HG03571 (cell line): Measurements from ENCODE around the gene YY1AP1.
"Not testable (repeated sequence)": the region's sequence is repeated elsewhere in the genome, so short reads cannot be mapped to it uniquely, and the experiment has no call there.

Experiments used
- ATAC-seq: cut with Tn5 transposase; IDR thresholded peaks from one replicate; pipeline ENCODE4 v1.9.1; 2021; ENCODE audit not compliant: unreplicated experiment

YY1AP1 gene

DNA sequence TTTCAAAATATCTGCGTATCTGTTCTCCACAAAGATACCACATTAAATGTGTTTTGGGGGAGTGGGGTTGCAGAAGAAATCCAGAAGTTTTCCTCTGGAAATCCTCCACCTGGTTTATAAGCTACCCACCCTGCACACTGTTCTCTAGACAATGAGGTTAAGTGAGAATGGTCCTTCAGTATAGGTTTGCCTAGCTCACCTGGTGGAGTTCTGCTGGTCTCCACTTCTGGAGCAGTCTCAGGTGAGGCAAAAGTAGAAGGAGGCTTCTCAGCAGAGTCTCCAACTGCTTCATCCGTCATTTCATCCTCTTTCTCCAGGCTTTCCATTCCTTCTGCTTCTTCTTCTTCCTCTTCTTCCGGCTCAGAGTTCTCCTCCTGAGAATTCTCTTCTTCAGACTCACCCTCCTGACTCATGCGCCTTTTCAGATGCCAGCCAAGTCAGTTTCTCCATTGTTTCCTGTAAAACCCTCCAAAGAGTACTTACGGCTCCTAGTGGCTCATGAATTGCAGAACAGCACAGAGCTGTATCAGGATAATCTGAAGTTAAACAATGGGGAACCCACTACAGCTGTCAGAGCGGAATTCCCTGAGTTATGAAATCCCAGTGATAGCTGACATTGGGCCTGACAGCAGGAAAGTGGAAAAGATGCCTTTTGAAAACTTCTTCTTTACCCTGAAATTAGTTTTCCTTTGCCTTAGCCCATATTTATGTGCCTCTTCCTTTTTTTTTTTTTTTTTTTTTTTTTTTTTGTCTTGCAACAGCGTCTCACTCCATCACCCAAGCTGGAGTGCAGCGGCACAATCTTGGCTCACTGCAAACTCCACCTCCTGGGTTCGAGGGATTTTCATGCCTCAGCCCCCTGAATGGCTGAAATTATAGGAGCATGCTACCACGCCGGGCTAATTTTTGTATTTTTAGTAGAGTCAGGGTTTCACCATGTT lies 40.1 kb downstream of the YY1AP1 start:
- ATAC-seq = no peak

DNA sequence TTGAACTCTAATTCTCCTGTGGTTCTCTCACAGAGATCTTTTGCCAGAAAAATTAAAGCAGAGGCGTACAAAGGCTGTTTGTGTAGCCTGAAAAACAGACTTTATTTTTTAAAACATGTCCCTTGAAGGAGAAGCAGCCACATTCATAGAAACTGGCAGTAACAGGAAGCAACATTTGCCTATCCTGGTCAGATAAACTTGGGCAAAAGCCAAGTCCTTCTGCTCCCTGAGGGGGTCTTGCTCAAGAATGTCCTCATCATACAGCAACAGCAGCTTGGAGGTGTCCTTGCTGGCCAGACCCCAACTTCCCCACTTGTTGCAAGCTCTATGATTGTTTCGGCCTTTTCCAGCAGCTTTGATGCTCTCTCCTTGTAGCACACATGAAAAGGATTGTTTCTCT lies 42.3 kb downstream of the YY1AP1 start:
- ATAC-seq = no peak

DNA sequence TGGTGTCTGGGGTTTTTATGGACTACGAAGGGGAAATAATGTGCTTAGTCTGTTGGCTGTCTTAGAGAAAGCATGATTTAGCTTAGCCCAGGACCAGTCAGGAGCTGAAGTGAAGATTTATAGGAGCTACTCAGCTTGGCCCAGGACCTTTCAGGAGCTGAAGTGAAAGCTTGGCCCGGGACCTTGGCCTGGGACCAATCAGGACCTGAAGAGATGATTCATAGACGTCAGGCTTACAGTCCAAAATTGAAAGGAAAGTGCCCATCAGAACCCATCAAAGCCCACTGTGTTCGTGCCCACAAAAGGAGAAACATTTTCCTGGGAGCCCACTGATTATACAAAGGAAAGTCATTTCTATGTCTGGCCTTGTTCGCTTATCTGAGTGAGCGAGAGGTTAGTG lies 42.9 kb downstream of the YY1AP1 start:
- no peak for ATAC-seq

DNA sequence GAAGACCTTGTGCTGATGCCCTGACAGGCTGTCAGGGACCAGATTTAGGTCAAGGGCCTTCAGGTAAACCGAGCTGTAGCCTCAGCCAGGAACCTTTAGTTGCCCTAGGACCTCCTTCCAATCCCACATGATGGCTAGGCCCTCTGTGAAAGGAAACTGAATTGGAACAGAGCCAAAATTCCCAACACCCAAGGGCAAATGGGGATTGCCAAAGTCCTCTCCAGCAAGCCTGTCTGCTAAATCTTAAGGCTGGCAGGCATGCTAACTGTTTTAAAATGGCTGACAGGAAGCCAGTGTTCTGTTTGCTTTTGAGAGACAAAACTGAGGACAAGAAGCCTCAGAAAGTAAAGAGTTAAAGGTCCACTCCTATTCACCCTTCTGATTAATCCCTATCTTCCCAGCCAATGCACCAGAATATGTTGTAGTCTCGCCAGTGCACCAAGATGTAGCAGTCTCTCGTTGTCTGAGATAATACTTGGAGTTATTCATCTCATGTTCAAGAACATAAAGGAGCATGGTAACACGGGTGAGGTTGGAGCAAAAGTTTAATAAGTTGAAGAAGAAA lies 43.5 kb downstream of the YY1AP1 start:
- no peak for ATAC-seq

DNA sequence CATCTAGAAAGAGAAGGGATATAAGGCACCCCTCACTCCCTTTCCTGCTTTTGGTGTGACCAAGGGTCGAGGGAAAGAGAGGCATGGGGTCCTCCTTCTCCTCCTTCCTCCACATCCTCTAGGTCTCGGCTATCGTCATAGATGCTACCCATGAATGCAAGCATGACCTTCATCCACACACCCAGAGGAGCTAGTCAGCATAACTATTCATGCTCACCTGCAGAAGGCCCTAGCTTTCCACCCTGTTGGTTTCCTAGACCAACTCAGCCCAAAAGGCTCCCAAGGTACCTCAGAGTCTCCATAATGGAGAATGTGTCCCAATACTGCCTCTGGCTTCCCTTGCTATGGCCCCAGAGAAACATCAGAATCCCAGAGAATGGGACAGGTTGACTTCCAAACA lies 45.3 kb downstream of the YY1AP1 start:
- no peak for ATAC-seq

DNA sequence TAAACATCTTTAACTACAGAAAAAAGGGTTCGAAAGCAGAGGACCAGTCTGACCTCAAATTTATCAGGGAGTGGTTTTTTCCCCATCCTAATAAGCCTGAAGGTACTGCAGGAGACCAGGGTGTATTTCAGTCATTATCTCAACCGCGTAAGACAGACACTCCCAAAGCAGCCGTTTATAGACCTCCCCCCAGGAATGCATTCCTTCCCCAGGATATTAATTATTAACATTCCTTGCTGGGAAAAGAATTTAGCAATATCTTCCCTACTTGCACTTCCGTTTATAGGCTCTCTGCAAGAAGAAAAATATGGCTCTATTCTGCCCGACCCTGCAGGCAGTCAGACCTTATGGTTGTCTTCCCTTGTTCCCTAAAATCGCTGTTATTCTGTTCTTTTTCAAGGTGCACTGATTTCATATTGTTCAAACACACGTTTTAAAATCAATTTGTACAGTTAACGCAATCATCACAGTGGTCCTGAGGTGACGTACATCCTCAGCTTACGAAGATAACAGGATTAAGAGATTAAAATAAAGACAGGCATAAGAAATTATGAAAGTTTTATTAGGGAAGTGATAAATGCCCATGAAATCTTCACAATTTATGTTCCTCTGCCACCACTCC lies 45.9 kb downstream of the YY1AP1 start:
- not testable (repeated sequence) for ATAC-seq

DNA sequence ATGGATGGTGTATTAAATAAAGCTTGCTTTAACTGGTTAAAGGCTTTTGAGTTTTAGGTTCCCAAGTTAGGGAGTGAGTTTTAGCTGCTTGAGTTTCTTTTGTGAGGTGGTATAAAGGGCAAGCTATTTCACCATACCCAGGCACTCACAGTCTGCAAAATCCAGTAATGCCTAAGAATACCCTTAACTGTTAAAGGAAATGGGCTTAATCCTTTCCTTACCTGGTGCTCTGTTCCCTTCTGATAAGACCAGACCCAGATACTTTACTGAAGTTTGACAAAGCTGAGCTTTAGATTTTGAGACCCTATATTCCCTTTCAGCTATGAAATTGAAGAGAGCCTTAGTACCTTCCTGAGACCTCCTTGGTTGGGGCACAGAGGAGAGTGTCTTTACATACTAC lies 48.2 kb downstream of the YY1AP1 start:
- ATAC-seq = no peak

DNA sequence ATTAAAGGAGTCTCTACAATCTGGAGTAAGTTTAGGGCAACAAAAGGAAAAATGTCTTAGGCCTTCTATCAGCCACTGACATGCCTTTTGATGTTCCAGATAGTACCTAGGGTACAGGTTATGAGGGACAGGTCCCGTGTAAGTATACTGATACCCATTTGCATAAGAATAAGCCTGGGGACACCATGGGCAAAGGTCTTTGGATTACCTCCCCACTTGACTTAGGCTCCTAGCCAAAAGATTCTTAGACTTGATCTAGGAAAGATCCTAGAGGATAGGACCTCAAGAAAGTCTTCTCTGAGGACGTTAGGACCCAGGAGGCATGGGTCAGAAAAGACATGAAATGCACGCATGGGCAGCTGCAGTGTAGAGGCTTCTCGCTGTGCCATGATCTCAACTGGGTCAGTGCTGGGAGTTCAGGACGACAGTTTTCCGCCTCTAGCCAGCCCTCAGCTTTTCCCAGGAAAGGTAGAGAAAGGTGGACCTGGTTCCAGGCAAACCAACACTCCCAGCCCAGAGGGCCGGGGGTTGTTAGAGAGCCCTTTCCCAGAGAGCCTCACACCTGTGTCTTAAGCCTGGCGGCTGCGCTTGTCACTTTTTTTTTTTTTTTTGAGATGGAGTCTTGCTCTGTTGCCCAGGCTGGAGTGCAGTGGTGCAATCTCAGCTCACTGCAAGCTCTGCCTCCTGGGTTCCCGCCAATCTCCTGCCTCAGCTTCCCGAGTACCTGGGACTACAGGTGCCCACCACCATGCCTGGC lies 52.0 kb downstream of the YY1AP1 start:
- no peak for ATAC-seq

DNA sequence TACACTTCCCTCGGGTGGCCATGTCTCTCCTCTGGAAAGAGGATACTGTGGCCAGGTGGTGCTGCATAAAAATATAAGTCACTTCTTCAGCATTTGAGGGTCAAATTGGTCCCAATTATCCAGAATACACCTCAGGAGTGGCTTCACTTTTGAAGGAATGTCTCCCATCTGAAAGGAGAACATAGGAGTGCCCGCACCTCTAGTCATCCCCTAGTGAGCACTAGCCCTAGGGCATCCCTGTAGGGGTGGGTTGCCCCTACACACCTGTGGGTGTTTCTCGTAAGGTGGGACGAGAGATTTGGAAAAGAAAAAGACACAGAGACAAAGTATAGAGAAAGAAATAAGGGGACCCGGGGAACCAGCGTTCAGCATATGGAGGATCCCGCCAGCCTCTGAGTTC lies 62.1 kb downstream of the YY1AP1 start:
- ATAC-seq = not testable (repeated sequence)

DNA sequence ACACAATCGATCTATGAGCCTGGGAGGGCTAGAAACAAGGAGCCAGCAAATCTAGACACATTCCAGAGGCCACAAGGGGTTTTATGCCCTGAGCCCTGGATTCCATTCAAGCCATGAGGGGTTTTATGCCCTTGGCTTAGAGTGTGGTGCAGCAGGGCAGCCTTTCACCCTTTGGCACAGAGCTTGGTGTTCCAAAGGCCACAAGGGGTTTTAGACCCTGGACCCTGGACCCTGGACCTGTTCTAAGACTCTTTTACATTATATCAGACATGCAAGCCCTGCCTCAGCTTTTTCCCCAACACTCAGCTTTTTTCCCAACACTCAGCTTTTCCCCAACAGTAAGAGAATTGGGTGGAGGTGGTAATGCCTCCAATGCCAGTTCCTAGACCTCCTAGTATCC lies 65.2 kb downstream of the YY1AP1 start:
- no peak for ATAC-seq

DNA sequence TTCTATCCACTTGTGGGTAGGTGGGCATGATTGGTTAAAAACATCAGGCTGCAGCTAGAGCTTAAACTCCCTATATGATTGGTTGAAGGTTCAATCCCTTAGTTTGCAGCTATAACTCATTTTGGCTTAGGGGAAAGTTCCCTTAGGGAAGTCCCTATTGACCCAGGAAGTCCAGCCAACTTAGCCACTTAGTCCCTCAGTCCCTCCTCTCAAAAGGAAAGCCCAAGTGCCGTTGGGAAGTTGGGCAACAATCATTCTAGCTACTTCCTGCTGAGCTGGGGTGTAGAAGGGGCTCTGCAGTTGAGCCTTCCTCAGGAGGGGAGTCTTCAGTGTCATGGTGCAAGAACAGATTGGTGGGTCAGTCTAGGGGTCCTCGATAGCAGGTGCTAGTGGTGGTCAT lies 66.4 kb downstream of the YY1AP1 start:
- ATAC-seq = no peak

DNA sequence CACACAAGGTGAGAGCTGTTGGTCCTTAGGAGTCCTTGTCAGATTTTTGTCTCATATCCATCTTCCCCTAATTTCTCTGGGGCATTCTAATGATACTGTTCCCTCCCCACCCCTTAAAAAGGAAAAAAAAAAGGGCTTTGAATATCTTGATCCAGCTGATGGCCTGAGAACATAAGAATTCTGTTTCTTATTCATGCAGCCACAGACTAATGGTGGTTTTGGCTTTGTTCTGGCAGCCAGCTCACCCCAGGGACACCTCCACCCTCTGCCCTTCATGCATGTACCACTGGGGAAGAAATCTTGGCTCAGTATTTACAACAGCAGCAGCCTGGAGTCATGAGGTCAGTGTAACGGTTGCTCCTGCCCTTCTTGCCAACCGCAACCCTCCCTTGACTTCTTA lies 75.3 kb downstream of the YY1AP1 start:
- not testable (repeated sequence) for ATAC-seq

DNA sequence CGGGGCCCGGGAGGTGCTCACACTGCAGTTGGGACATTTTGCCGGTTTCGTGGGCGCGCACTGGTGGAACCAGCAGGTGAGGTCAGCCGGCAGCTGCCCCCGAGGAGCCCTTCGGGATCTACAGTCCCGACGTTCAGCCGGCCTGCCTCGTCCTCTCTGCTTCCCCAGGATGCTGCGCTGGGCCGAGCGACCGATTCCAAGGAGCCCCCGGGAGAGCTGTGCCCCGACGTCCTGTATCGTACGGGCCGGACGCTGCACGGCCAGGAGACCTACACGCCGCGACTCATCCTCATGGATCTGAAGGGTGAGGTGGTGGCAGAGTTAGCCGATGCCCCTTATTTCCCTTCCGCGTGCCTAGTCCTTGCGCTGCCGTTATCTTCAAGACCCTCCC lies 78.3 kb downstream of the YY1AP1 start:
- peak; percentile 20 for ATAC-seq

DNA sequence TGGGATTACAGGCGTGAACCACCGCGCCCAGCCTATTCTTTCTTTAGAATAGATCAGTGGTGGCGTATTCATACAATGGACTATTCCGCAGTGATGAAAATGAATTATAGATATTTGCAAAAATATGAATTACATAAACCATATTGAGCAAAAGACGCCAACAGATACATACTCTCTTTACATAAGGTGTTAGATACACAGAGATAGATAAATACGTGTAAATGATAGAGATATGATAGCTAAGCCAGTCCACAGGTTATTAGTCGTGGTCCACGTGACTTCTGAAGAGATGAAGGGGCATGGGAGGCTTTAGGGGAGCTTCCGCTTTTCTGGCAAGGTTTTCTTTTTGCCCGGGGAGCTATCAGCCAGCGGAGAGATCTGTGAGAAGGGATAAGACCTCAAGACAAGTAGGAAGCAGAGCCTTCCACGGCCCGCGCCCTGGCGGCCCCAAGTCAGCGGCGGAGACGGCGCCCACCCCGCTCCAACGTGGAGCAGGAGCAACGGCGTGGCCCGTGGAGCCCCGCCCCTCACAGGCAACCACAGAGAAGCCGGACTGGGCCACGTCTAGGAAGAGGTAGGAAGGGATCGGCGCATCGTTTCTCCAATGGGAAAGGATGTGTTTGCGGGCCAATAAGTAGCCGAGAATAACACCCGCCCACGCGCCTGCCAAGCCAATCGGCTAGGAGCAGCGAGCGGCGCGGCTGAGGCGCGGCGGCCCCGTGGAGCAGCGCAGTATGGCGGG lies 78.9 kb downstream of the YY1AP1 start, which contains the start of gene MSTO1:
Gene MSTO1, plus strand, starts transcription at position 704 of the 742 bp plus-strand sequence. Its CDS starts 31 bp downstream, at position 735.
- peak; percentile 90 for ATAC-seq
